Vagina (tissue), 2 donors: ENCODE measurements around the gene PRKAG2.

ENCODE experiments used
- CTCF ChIP-seq, 3 experiments: fragments of 450-650 bp in 2 of 3; fragments of 200-600 bp in 1 of 3; sonication (generic) in 1 of 3; IDR thresholded peaks; one replicate each; pipeline ENCODE4 v1.5.1; 2017 to 2019; ENCODE audit warnings: antibody characterized with exemption in 3 of 3, mild to moderate bottlenecking in 2 of 3, moderate library complexity in 2 of 3
- POLR2A ChIP-seq, 2 donors: fragments of 450-650 bp; IDR thresholded peaks; one replicate each; pipeline ENCODE4 v1.6.1; 2017; ENCODE audit warnings: antibody characterized with exemption in 2 of 2, mild to moderate bottlenecking in 2 of 2, moderate library complexity in 2 of 2
- POLR2AphosphoS5 ChIP-seq, 2 donors: sonication (generic); formaldehyde crosslinking; IDR thresholded peaks; one replicate each; pipeline ENCODE4 v1.9.0; 2017; ENCODE audit warnings: antibody characterized with exemption in 2 of 2, mild to moderate bottlenecking in 2 of 2, low read depth in 1 of 2; ENCODE audit not compliant: insufficient read depth in 1 of 2

GRCh38 chr7:151824373-151824933 is 52.5 kb downstream of the PRKAG2 start:
- TF ChIP-seq POLR2A (IDR thresholded peaks at IDR 0.05) (no peak), CTCF (IDR thresholded peaks at IDR 0.05) (no peak), POLR2AphosphoS5 (IDR thresholded peaks at IDR 0.05; ENCODE audit: insufficient read depth in 1 of 2, low read depth in 1 of 2) (no peak)
